GM12878 (cell line): ENCODE data around the gene CNTN4. TPM values are rescaled to one million over a fixed set of nuclear protein-coding genes. Genes with fewer than 3 reads are reported as not detected.

Experiments used
- ATAC-seq: fragments of 200-7000 bp; cut with Tn5 transposase; 3 replicates; pipeline ENCODE4 v1.9.1; 2020; ENCODE audit warnings: mild to moderate bottlenecking, moderate library complexity
- BruUV-seq: library from RNA; stranded (reverse); fragments of 400-500 nt; replicated peaks from 2 replicates; lab custom pipeline; 2021; lab: Mats Ljungman, UMichigan
- CTCF ChIA-PET: fragments of 300-600 bp; sonication (Branson Sonifier 250); formaldehyde crosslinking; extraction: SDS; loops from one replicate; lab custom pipeline; 2021; ENCODE audit warnings: inconsistent platforms; lab: Yijun Ruan, JAX
- POLR2A ChIA-PET: fragments of 350-600 bp; formaldehyde crosslinking; extraction: SDS; loops from one replicate; lab custom pipeline; 2021; ENCODE audit warnings: inconsistent platforms; lab: Charles Lee
- RAD21 ChIA-PET: fragments of 300-600 bp; sonication (Branson Sonifier 250); formaldehyde crosslinking; loops from one replicate; lab custom pipeline; 2023; ENCODE audit warnings: antibody characterized with exemption; ENCODE audit not compliant: unreplicated experiment; lab: Charles Lee
- SMC1A ChIA-PET: fragments of 300-600 bp; sonication (Branson Sonifier 250); formaldehyde crosslinking; loops from one replicate; lab custom pipeline; 2023; ENCODE audit not compliant: unreplicated experiment, uncharacterized antibody; lab: Charles Lee
- DNase-seq: peaks from one replicate; pipeline ENCODE4 v3.0.0-alpha.2; 2011; ENCODE audit warnings: low read depth, low spot score
- FAIRE-seq: peaks from 3 replicates; lab custom pipeline; 2011; peaks lifted over from hg19 to GRCh38; lab: Jason Lieb, UNC
- H2AFZ ChIP-seq: 2 replicates; pipeline ENCODE4 v1.6.0; 2011; ENCODE audit warnings: low read depth, low read length, control low read depth; ENCODE audit not compliant: control insufficient read depth
- H3K27ac ChIP-seq: 2 replicates; pipeline ENCODE4 v1.5.1; 2011; ENCODE audit warnings: control low read depth; ENCODE audit not compliant: control insufficient read depth, insufficient read depth
- H3K27me3 ChIP-seq, 2 experiments: replicated peaks in 1 of 2; 2 replicates each; pipeline versions ENCODE4 v1.6.0 to v1.6.1; 2011; ENCODE audit warnings: low read length in 1 of 2; ENCODE audit not compliant: control insufficient read depth in 2 of 2, insufficient read depth in 2 of 2
- H3K36me3 ChIP-seq, 2 experiments: 2 replicates each; pipeline ENCODE4 v1.5.1; 2011; ENCODE audit warnings: low read length in 1 of 2; ENCODE audit not compliant: control insufficient read depth in 2 of 2, insufficient read depth in 2 of 2
- H3K4me1 ChIP-seq: 2 replicates; pipeline ENCODE4 v1.6.1; 2011; ENCODE audit warnings: mild to moderate bottlenecking, low read length, moderate library complexity, mixed read lengths; ENCODE audit not compliant: control insufficient read depth, insufficient read depth
- H3K4me2 ChIP-seq: 2 replicates; pipeline ENCODE4 v1.6.0; 2011; ENCODE audit warnings: control low read depth; ENCODE audit not compliant: control insufficient read depth, insufficient read depth
- H3K4me3 ChIP-seq: fragments of 200-600 bp; sonication (generic); 2 replicates; pipeline ENCODE4 v1.5.1; 2016
- H3K79me2 ChIP-seq: 2 replicates; pipeline ENCODE4 v1.6.0; 2011; ENCODE audit warnings: low read length; ENCODE audit not compliant: control insufficient read depth, insufficient read depth
- H3K9ac ChIP-seq: 2 replicates; pipeline ENCODE4 v1.8.0; 2011; ENCODE audit warnings: low read length, control low read depth, mixed read lengths; ENCODE audit not compliant: control insufficient read depth, insufficient read depth
- H3K9me3 ChIP-seq: replicated peaks from 3 replicates; pipeline ENCODE4 v1.5.1; 2011; ENCODE audit warnings: mild to moderate bottlenecking, low read length; ENCODE audit not compliant: control insufficient read depth, insufficient read depth
- H4K20me1 ChIP-seq: 2 replicates; pipeline ENCODE4 v1.6.0; 2011; ENCODE audit not compliant: control insufficient read depth, insufficient read depth
- CTCF ChIP-seq, 3 experiments: IDR thresholded peaks in 2 of 3; conservative IDR thresholded peaks in 1 of 3; 2 replicates each; pipeline ENCODE4 v1.5.1; 2011; ENCODE audit warnings: low read depth in 3 of 3, low read length in 3 of 3, mild to moderate bottlenecking in 3 of 3, control low read depth in 2 of 3, moderate library complexity in 2 of 3, inconsistent platforms in 1 of 3, mixed read lengths in 1 of 3; ENCODE audit not compliant: control insufficient read depth in 2 of 3, insufficient read depth in 1 of 3; ENCODE audit errors: extremely low read depth in 1 of 3
- GATAD2B ChIP-seq: fragments of 450-650 bp; conservative IDR thresholded peaks from 2 replicates; pipeline ENCODE4 v1.6.1; 2017; ENCODE audit warnings: low read depth, mild to moderate bottlenecking, moderate library complexity
- NFYA ChIP-seq: IDR thresholded peaks from 2 replicates; pipeline ENCODE4 v1.6.1; 2011; ENCODE audit warnings: low read depth, mild to moderate bottlenecking, low read length, improper control_type of control experiment, borderline replicate concordance
- REST ChIP-seq: IDR thresholded peaks from 2 replicates; pipeline ENCODE4 v1.6.1; 2012; ENCODE audit warnings: mild to moderate bottlenecking, low read depth, low read length
- YBX1 ChIP-seq: fragments of 450-650 bp; IDR thresholded peaks from 2 replicates; pipeline ENCODE4 v1.6.1; 2016; ENCODE audit warnings: antibody characterized with exemption
- ZBTB4 ChIP-seq: fragments of 450-650 bp; formaldehyde crosslinking; IDR thresholded peaks from 2 replicates; pipeline ENCODE4 v1.4.0; 2022; ENCODE audit warnings: mild to moderate bottlenecking, moderate library complexity
- WGBS: methylation state at CpG from one replicate; pipeline ENCODE4 v1.1.6; 2016; ENCODE audit warnings: low lambda C conversion rate; ENCODE audit not compliant: insufficient replicate concordance, insufficient coverage; ENCODE audit errors: missing lambda C conversion rate; 5-methylcytosine and 5-hydroxymethylcytosine counted together
- in situ Hi-C: fragments of 300-500 bp; cut with MboI; formaldehyde crosslinking; loops from 9 replicates; pipeline ENCODE4 v1.14.3; 2018; ENCODE audit warnings: mixed read lengths
- intact Hi-C: fragments of 100-400 bp; cut with micrococcal nuclease; formaldehyde crosslinking; loops from one replicate; pipeline ENCODE4 v1.14.2; 2022; ENCODE audit not compliant: unreplicated experiment
- polyA plus RNA-seq, 11 experiments: library from polyadenylated mRNA; depleted of rRNA in 4 of 11; unstranded in 6 of 11; stranded (reverse) in 5 of 11; fragments of >200 nt; fragmentation: Nextera tagmentation in 4 of 11; fragmentation: Illumina TruSeq in 1 of 11; extraction: Ambion mirVana in 4 of 11; extraction: Trizol in 1 of 11; gene quantifications; 1 replicate in 1 of 11; 2 replicates in 10 of 11; pipeline versions ENCODE4 v1.2.1 to v1.2.3, GENCODE V29; 2011 to 2016; ENCODE audit warnings: inconsistent platforms in 2 of 11, missing spikeins in 2 of 11, low read depth in 1 of 11
- total RNA-seq, 4 experiments: library from RNA; depleted of rRNA in 3 of 4; stranded (reverse); fragments of >200 nt in 3 of 4; fragmentation: Illumina TruSeq in 1 of 4; extraction: Trizol in 1 of 4; gene quantifications; 2 replicates each; pipeline versions ENCODE4 v1.2.1 to v1.2.3, GENCODE V29; 2013 to 2021

CNTN4 gene
- total and polyA plus RNA-seq, 10 of the 15 experiments (the other 5 are each of a cell fraction or from before 2014, with no cell fraction given), result 0.05 to 0.43 (median 0.15) TPM; not detected in 1

- H3K4me1 ChIP-seq, result no peaks in the 10 kb centered on the region; the same call in 1 of the 2 replicates
- 25% methylated on average over 3 of the region's 3 CpGs for WGBS
- H3K4me2 ChIP-seq, result no peak overlapping the region
- ChIA-PET CTCF (interaction anchor here (1.6 kb wide), 1 partner anchor 13 kb away, joined by 3 read pairs; no protein-coding TSS in a partner anchor), POLR2A (no interaction called here), SMC1A (interaction anchor here (1.5 to 1.6 kb wide), 2 partner anchors 14 to 27 kb away, joined by 5 to 6 read pairs; no protein-coding TSS in a partner anchor), RAD21 (interaction anchor here (1.2 to 1.6 kb wide), 2 partner anchors 8 to 16 kb away, joined by 3 to 4 read pairs; no protein-coding TSS in a partner anchor)
- FAIRE-seq (no peak), DNase-seq (no peak), ATAC-seq (no peak)
- H3K9ac ChIP-seq, result no peak overlapping the region
- intact Hi-C loops, result no loop called here
- in situ Hi-C loops, result no loop called here
- no peaks in the 10 kb centered on the region for H3K79me2 ChIP-seq
- no peak overlapping the region for H3K4me3 ChIP-seq
- no peak overlapping the region for H2AFZ ChIP-seq
- H3K36me3 ChIP-seq, result no peaks in the 10 kb centered on the region
- H3K9me3 ChIP-seq, result peaks cover 6% of the 10 kb centered on the region
- H4K20me1 ChIP-seq, result no peaks in the 10 kb centered on the region
- TF ChIP-seq CTCF (IDR thresholded peaks at IDR 0.05 in 2 of 3, conservative IDR thresholded peaks at IDR 0.05 in 1 of 3; ENCODE audit: control insufficient read depth in 2 of 3, extremely low read depth in 1 of 3, insufficient read depth in 1 of 3, low read depth in 3 of 3, low read length in 3 of 3) (no peak), GATAD2B (no peak), YBX1 (no peak)
- no peaks in the 10 kb centered on the region for H3K27me3 ChIP-seq
- H3K27ac ChIP-seq, result no peak overlapping the region
- BruUV-seq, result no TSS peak
These were observed 444.6 kb downstream of the CNTN4 start for GRCh38 chr3:2543247-2543646.

- in situ Hi-C loops, result no loop called here
- H3K79me2 ChIP-seq, result no peaks in the 10 kb centered on the region
- peaks cover 6% of the 10 kb centered on the region for H3K9me3 ChIP-seq
- H3K9ac ChIP-seq, result no peak overlapping the region
- CTCF ChIA-PET, result interaction anchor here (1.3 kb wide), 1 partner anchor 9 kb away, joined by 3 read pairs; no protein-coding TSS in a partner anchor
- POLR2A ChIA-PET, result no interaction called here
- RAD21 ChIA-PET, result interaction anchor here (1.6 kb wide), 2 partner anchors 9 to 22 kb away, joined by 3 to 4 read pairs; no protein-coding TSS in a partner anchor
- no peak overlapping the region for H3K4me2 ChIP-seq
- no peaks in the 10 kb centered on the region; the same call in 1 of the 2 replicates for H3K4me1 ChIP-seq
- no peaks in the 10 kb centered on the region for H3K27me3 ChIP-seq
- no peak for FAIRE-seq
- H3K4me3 ChIP-seq, result no peak overlapping the region
- BruUV-seq, result no TSS peak
- SMC1A ChIA-PET, result interaction anchor here (0.7 to 1.6 kb wide), 3 partner anchors 9 to 1739 kb away, joined by 3 to 6 read pairs (median 4); no protein-coding TSS in a partner anchor
- DNase-seq, result no peak
- H3K27ac ChIP-seq, result no peak overlapping the region
- intact Hi-C loops, result no loop called here
- H3K36me3 ChIP-seq, result no peaks in the 10 kb centered on the region
- ATAC-seq, result no peak
- no peaks in the 10 kb centered on the region for H4K20me1 ChIP-seq
- WGBS, result 6% methylated on average over 2 of the region's 2 CpGs
- H2AFZ ChIP-seq, result no peak overlapping the region
- TF ChIP-seq REST (no peak), NFYA (no peak), ZBTB4 (CRISPR knock-in tag) (no peak)
These were observed 445.5 kb downstream of the CNTN4 start for GRCh38 chr3:2544212-2544611.
